Brain microvascular endothelial cell (primary cell): Measurements from ENCODE around the gene RSKR.

Source experiments
- DNase-seq: peaks from one replicate; pipeline ENCODE4 v3.0.0-alpha.2; 2020
- H3K27ac ChIP-seq: fragments of 250-450 bp; sonication (Bioruptor Pico); 2 replicates; pipeline ENCODE4 v1.5.1; 2020; ENCODE audit warnings: mild to moderate bottlenecking, moderate library complexity
- H3K27me3 ChIP-seq: fragments of 250-450 bp; sonication (Bioruptor Pico); replicated peaks from 2 replicates; pipeline ENCODE4 v1.5.1; 2020; ENCODE audit warnings: mild to moderate bottlenecking
- H3K36me3 ChIP-seq: fragments of 250-450 bp; sonication (Bioruptor Pico); replicated peaks from 2 replicates; pipeline ENCODE4 v1.5.1; 2020; ENCODE audit warnings: mild to moderate bottlenecking
- H3K4me3 ChIP-seq: 2 replicates; pipeline ENCODE4 v1.5.1; 2011; ENCODE audit warnings: low read depth, mild to moderate bottlenecking, control low read depth, low read length, moderate library complexity
- CTCF ChIP-seq: IDR thresholded peaks from 2 replicates; pipeline ENCODE4 v1.5.1; 2011; ENCODE audit warnings: low read depth, mild to moderate bottlenecking, moderate library complexity, low read length, control low read depth, inconsistent platforms; ENCODE audit errors: missing control alignments
- in situ Hi-C: cut with HindIII; loops from 2 replicates; pipeline ENCODE4 v1.10.0; 2017; ENCODE audit warnings: low sequenced_read_pairs, low pct_ligation_motif_present

The RSKR gene

GRCh38 chr17:28585851-28586250, 28.1 kb downstream of the RSKR start:
- Histone ChIP-seq H3K36me3 (peaks cover 24% of the 10 kb centered on the region), H3K27me3 (no peaks in the 10 kb centered on the region), H3K27ac (no peak overlapping the region), H3K4me3 (no peak overlapping the region)
- no peak for DNase-seq
- in situ Hi-C loops, result no loop called here
- TF ChIP-seq CTCF, result no peak

- DNase-seq, result no peak
- Histone ChIP-seq H3K27ac (no peak overlapping the region), H3K36me3 (peaks cover 24% of the 10 kb centered on the region), H3K27me3 (no peaks in the 10 kb centered on the region), H3K4me3 (no peak overlapping the region)
- no peak for TF ChIP-seq CTCF
- in situ Hi-C loops, result no loop called here
These were observed 29.6 kb downstream of the RSKR start for GRCh38 chr17:28584434-28584833.

GRCh38 chr17:28582513-28582912, 31.5 kb downstream of the RSKR start:
- TF ChIP-seq CTCF, result no peak
- Histone ChIP-seq H3K4me3 (no peak overlapping the region), H3K36me3 (peaks cover 32% of the 10 kb centered on the region), H3K27me3 (no peaks in the 10 kb centered on the region), H3K27ac (no peak overlapping the region)
- no peak for DNase-seq
- in situ Hi-C loops, result no loop called here

GRCh38 chr17:28580959-28581358, 33.0 kb downstream of the RSKR start:
- H3K4me3 ChIP-seq, result no peak overlapping the region
- no peak for TF ChIP-seq CTCF
- H3K27ac ChIP-seq, result no peak overlapping the region
- DNase-seq, result no peak
- peaks cover 32% of the 10 kb centered on the region for H3K36me3 ChIP-seq
- in situ Hi-C loops, result no loop called here
- no peaks in the 10 kb centered on the region for H3K27me3 ChIP-seq

- TF ChIP-seq CTCF, result no peak
- Histone ChIP-seq H3K27ac (no peak overlapping the region), H3K36me3 (peaks cover 24% of the 10 kb centered on the region), H3K27me3 (no peaks in the 10 kb centered on the region), H3K4me3 (no peak overlapping the region)
- in situ Hi-C loops, result no loop called here
- no peak for DNase-seq
These were observed 34.5 kb downstream of the RSKR start for GRCh38 chr17:28579526-28579925.
